Gastroesophageal sphincter (tissue), 3 donors: ENCODE results near the gene KLHL3.

Experiments
- EP300 ChIP-seq: sonication (generic); formaldehyde crosslinking; IDR thresholded peaks from one replicate; pipeline ENCODE4 v1.6.1; 2017; ENCODE audit warnings: antibody characterized with exemption, mild to moderate bottlenecking
- POLR2A ChIP-seq, 2 donors: fragments of 450-650 bp; IDR thresholded peaks; one replicate each; pipeline ENCODE4 v1.6.1; 2017; ENCODE audit warnings: antibody characterized with exemption in 2 of 2, mild to moderate bottlenecking in 2 of 2, moderate library complexity in 1 of 2
- TF ChIP-seq, protein P1 (sequence below), 4 experiments: fragments of 200-600 bp in 2 of 4; fragments of 450-650 bp in 2 of 4; sonication (generic) in 1 of 4; IDR thresholded peaks; one replicate each; pipeline ENCODE4 v1.5.1; 2017 to 2019; ENCODE audit warnings: antibody characterized with exemption in 4 of 4, mild to moderate bottlenecking in 2 of 4, moderate library complexity in 2 of 4

DNA sequence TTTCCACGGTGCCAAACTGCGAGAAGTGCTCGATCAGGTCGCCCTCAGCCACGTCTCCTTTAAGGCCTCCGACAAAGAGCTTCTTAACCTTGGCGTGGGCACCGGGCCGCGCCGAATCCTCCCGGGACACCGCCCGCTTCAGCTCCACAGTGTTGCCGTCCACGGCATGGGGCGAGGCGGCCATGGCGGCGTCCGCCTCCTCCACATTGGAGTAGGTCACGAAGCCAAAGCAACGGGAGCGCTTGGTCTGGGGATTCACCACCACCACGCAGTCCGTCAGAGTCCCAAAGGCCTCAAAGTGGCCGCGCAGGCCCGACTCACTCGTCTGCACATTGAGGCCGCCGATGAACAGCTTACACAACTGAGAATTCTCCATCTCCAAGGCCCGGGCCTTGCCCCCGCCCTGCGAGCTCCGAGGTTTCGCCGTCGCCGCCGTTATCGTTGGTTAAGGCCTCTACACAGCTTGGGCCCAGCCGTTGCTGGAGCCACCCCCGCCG is 17.9 kb upstream of the KLHL3 start:
- TF ChIP-seq, protein P1, sequence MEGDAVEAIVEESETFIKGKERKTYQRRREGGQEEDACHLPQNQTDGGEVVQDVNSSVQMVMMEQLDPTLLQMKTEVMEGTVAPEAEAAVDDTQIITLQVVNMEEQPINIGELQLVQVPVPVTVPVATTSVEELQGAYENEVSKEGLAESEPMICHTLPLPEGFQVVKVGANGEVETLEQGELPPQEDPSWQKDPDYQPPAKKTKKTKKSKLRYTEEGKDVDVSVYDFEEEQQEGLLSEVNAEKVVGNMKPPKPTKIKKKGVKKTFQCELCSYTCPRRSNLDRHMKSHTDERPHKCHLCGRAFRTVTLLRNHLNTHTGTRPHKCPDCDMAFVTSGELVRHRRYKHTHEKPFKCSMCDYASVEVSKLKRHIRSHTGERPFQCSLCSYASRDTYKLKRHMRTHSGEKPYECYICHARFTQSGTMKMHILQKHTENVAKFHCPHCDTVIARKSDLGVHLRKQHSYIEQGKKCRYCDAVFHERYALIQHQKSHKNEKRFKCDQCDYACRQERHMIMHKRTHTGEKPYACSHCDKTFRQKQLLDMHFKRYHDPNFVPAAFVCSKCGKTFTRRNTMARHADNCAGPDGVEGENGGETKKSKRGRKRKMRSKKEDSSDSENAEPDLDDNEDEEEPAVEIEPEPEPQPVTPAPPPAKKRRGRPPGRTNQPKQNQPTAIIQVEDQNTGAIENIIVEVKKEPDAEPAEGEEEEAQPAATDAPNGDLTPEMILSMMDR (IDR thresholded peaks at IDR 0.05), result no peak
- TF ChIP-seq POLR2A (IDR thresholded peaks at IDR 0.05) (no peak), EP300 (no peak)
